Activated effector memory CD4-positive, alpha-beta T cell treated with Interleukin-2 at 50 U/mL for 16 hours (primary cell): ENCODE measurements around the gene BMP8A.

Experiments used
- DNase-seq: peaks from one replicate; pipeline ENCODE4 v3.0.0-alpha.2; 2020

BMP8A gene

DNA sequence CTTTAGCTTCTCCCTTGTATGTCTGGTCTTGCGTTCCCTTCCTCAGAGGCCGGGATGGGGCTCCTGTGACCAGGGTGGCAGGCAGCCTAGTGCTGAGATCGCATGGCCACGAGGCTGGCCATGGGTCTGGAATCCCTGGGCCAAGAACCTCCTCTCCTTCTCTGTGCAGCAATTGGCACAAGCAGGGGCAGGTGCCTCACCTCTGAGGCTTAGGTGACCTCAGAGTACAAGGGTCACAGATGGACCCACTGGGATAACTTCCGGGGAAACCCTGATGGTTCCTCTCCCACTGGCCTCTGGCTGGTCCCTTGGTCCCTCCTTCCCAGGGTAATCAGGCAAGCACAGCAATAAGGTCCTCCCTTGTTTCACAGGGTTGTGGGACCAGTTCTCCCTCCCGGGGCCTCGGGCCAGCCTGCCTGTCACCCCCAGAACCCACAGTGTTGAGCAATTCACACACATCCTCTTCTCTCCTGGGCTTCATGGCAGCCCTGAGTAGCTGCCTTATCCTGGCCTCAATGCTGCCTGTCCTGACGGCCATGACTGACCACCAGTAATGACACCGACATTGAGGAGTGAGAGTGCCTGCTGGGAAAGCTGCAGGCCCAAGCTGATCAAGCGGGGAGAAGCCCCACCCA is 38.6 kb downstream of the BMP8A start:
- no peak for DNase-seq

- no peak for DNase-seq
Measured at GRCh38 chr1:39531526-39531925, 40.1 kb downstream of the BMP8A start.

DNA sequence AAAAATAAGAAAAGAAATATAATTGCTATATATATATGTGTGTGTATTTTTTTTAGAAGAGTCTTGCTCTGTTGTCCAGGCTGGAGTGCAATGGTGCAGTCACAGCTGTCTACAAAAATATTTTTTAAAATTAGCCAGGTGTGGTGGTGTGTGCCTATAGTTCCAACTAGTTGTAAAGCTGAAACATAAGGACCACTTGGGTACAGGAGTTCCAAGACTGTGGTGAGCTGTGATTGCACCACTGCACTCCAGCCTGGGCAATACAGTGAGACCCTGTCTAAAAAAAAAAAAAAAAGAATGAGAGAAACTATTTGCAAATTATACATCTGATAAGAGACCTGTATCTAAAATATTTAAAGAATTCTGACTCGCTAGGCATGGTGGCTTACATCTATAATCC is 42.0 kb downstream of the BMP8A start:
- no peak for DNase-seq

DNA sequence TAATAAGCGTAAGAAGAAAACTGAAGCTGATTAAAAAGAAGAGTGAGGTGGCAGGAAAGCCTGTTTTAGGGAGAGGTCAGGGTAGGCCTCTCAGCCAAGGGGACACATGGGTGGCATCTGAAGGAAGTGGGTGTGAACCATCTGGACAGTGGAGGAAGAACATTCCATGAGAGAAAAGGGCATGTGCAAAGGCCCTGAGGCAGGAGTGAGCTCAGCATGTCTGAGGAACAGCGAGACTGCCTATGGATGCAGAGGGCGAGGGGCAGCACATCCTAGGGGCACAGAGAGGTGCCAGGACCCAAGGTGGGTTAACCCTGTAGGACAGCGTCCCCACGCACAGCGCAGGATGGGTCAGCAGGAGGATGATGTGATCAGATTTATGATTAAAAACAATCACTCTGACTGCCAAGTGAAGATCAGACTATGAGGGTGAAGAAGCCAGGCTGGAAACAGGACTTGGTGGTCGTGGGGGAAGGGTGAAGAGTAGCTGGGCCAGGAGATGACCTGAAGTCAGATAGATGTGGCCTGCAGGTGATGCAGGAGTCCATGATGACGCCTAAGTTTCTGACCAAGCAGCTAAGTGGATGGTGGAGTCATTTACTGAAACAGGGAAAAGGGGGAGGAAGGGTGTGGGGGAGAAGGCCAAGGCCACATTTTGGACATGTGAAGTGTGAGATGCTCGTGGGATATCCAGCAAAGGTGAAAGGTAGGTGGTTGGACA is 47.3 kb downstream of the BMP8A start:
- no peak for DNase-seq

DNA sequence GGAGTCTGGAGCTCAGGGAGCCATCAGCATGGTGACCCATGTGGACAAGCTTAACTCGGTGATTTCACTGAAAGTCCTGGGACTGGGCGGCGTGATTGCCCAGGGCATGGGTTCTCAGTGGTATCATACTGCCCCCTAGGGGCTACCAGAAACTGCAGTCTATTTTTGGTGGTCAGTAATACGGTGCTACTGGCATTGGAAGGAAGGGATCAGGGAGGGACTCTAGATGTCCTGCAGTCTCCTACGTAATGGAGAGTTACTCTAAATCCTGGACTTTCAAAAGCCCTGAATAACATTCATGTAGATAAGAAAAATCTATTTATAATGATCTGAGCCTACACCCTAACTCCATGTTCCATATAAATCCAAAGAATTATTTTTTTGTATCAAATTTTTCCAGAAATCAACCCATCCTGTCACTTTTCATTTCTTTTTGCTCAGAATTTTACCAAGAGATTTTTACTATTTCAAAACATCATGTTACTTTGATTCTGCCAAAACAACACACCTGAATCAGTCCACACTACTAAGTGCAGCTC is 47.9 kb downstream of the BMP8A start:
- no peak for DNase-seq

DNA sequence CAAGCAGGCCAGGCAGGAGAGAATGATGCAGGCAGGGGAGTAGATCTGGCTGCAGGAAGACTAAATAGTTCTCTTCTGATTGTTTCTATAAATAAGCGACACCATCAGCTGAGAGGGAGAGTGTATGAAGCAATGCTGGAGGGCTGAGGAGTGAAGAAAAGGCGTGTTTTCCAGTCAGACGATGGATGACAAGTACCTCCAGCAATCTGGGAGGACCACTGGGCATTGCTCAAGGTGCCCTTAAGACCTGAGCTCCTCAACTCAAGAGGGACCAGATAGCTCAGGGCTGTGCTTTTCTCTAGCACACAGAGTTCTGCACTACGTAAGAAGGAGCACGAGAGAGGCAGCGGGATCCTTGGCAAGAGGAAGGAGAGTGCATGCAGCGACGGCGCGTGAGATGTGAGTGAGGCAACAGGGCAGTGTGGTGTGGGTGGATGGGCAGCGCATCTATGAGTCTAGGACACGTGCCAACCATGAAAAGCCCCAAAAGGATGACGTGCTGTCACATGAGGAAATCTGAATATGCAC is 49.1 kb downstream of the BMP8A start:
- no peak for DNase-seq

GRCh38 chr1:39542924-39543323 is 51.5 kb downstream of the BMP8A start:
- DNase-seq = no peak

DNA sequence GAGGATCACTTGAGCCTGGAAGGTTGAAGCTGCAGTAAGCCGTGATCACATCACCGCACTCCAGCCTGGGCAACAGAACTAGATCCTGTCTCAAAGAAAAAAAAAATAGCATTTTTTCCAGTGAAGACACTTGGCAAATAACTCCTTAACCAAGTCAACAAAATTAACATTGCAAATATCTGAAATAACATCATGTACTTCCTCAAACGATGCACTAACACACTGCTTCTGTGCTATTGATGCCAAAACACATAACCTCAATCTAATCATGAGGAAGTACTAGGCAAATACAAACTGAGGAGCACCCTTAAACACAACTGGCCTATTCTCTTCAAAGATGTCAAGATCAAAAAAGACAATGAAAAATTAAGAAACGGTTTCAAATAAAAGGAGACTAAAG is 52.9 kb downstream of the BMP8A start:
- DNase-seq = no peak

DNA sequence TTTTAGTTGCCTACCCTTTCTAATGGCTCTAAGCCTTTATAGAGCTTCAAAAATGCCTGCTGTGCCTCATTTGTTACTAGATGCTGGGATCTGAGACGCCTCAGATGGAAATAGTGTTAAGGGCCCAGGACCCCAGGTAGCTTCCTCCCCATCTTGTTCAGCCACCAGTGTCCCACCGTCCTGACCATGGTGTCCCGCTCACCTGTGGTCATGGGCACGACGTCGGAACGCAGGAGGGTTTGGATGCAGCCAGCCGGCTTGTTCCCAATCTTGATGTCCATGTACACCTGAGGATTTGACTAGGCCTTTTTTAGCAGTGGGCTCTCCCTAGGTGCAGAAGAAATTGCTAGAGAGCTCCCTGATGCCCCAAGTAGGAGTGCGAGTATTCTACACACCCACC is 54.1 kb downstream of the BMP8A start:
- DNase-seq = no peak

- DNase-seq = no peak
Measured at GRCh38 chr1:39554277-39554676, 62.8 kb downstream of the BMP8A start.

DNA sequence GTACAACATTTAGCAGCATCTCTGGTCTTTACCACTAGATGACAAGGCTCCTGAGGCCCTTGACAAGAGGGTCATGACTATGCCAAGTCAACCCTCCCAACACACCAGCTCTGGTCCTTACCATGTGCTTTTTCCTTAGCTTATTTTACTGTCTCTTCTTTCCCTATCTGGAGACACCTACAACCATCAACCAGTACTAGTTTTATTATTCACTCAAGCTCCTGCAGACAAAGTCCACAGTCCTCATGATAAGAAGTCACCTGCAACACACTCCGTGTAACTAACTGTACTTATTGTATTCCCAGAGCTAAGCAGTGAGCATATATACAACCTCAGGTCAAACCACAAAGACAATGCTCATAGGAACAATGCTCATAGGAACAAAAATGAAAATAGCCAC is 69.8 kb downstream of the BMP8A start:
- no peak for DNase-seq

DNA sequence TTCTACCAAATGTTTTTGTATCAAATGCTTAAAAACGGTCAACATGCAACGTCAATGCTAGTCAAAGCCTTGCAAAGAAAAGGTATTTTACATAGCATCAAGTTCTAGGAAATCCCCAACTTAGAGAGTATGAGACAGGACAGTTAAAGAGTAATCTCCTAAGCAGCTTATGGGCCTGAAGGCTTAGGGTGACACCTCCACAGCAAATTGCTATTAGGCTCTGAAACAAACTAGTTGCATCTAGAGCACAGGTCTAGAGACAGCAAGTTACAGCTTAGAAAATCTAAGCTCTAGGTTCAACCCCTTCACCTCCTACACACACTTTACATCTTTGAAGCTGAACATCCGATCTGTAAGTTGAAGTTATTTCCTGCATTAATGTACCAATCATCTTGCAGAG is 71.5 kb downstream of the BMP8A start:
- DNase-seq = no peak

GRCh38 chr1:39563669-39564068 is 72.2 kb downstream of the BMP8A start:
- DNase-seq = no peak

DNA sequence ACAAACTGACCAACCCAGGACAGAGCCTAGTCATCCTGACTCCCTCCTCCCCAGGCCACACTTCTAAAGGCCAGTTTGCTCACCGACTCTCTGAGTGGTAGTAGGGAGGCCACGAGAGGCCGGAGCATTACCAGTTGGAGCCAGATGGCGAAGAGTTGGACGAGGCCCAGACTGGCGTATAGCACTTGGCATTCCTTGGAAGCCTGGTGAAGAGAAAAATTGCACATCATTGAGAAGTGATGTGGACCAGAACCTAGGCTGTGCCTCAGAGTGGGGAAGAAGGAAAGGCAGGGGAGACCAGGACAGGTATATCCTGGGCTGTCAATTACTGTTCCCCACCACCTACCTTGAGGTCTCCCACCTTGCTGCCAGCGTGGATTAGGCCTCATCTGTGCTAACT is 72.9 kb downstream of the BMP8A start:
- DNase-seq = no peak

GRCh38 chr1:39564941-39565340 is 73.5 kb downstream of the BMP8A start:
- DNase-seq = no peak

DNA sequence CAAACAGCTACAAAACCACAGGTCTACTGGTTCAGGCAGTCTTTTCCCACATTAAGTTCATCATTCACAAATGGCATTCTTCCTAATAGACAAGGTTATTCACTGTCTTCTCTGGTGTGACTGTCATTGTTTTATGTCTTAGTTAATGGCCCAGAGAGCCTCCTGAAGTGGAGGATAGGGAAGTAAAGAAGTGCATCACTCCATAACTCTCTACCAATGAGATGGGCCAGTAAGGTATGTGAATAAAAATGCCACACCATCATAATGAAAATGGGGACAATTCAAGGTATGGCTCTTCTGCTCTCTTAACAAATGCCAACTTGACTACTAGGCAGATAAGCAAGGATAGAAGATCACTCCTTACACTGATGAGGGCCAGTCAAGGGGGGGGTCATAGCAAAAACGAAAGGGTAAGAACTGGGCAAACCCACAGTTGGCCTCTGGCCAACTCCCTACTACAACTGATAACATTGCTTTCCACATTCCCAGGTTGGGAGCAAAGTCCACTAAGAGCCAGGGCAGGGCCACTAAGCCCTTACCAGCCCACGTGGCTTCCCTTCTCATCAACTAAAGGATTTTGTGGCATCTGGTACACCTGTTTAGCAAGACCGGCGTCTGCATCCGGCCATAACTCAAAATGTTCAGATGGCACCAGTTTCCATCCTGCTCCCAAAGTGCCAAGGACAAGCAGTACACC is 75.2 kb downstream of the BMP8A start:
- DNase-seq = no peak

- DNase-seq = no peak
Measured at GRCh38 chr1:39567302-39567701, 75.9 kb downstream of the BMP8A start.

DNA sequence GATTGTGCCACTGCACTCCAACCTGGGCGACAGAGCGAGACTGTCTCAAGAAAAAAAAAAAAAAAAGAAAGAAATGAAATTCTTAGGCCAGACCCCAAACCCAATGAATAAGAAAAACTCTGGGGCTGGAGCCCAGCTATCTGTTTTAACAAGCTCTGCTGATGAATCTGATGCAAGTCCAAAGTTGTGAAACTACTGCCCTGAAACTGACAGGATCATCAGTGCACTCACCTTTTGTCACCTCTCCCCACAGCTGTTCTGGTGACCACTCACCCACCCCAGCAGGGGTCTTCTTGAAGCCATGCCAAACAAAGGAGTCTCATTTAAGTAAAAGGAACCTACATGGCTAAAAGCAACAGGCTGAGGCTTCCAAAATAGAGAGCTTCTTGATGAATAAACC is 76.8 kb downstream of the BMP8A start:
- no peak for DNase-seq

- DNase-seq = no peak
Measured at GRCh38 chr1:39569034-39569433, 77.6 kb downstream of the BMP8A start.

DNA sequence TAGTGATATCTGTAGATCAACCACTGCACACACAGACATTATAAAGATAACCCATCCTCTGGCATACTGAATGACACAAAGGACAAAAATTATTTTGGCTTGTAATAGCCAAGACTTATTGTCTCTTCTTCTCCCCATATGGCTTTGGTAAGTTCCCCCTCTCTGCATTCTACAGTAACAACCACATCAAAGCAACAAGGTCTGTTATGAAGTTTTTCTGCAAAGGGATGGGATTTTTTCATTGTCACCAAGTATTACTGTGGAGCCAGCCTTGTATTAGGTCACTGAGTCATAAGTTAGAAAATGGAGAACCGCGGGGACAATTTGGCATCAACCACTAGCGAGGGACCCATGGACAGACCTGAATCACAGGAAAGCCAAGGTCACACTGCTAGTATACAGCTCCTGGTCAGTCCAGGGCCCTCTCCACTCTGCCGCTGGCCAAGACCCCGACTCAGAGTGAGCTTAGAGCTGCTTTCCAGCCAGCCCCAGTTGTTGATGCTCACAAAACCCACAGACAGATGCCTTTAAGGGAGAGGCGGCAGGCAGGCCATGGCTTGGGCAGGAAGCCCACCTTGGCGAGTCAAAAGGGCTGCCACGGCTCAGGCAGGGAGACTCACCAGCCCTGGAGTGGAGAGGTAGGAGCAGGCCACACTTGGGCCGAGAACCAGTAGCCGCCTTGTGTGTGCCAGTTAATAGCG is 79.2 kb downstream of the BMP8A start:
- DNase-seq = no peak

DNA sequence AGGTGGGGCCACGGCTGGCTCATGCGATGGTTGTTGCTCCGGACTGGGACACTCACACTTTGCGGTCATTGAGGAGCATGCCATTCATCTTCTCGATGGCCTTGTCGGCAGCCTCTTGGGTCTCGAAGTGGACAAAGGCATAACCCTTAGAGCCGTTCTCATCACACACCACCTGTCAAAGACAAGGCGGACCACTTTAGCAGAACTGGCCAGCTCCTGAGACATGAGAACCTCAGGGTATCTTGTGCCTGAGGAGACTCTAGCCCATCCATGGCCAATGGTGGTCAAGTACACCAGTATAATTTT is 79.7 kb downstream of the BMP8A start:
- no peak for DNase-seq

GRCh38 chr1:39572379-39573096 is 81.1 kb downstream of the BMP8A start:
- DNase-seq = no peak

DNA sequence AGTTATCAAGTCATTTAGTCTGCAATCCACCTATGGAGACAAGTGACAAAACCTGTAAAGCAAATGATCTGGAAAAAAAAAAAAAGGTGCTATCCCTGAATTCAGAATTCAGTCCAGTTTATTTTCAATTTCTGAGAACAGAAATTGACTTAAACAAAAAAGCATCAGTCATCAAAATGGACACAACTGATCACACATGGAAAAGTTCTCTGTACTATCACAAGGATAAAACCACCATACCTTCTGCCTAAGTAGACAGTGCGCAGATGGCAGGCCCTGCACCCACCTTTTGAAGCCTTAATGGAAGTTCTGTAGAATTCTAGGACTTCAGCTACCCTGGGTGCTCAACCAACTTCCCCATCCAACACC is 81.6 kb downstream of the BMP8A start:
- no peak for DNase-seq
